OCI-LY1 (cell line): Measurements from ENCODE around the gene ZFYVE28.

Source experiments
- CTCF ChIP-seq: fragments of 200-600 bp; sonication (generic), shearing (Covaris generic); IDR thresholded peaks from 2 replicates; pipeline ENCODE4 v1.5.1; 2017; ENCODE audit warnings: mild to moderate bottlenecking, antibody characterized with exemption, low read length, moderate library complexity, mixed read lengths
- EZH2 ChIP-seq: fragments of 200-600 bp; sonication (generic), shearing (Covaris generic); IDR thresholded peaks from 2 replicates; pipeline ENCODE4 v1.8.0; 2017; ENCODE audit warnings: borderline replicate concordance, mixed run types, mild to moderate bottlenecking, antibody characterized with exemption, low read length, moderate library complexity, mixed read lengths

- no peak for TF ChIP-seq CTCF
- no peak for TF ChIP-seq EZH2
Observed at GRCh38 chr4:2445571-2445970, 27.1 kb upstream of the ZFYVE28 start.
